ENCODE measurements around the gene TUNAR.

Gene TUNAR

GRCh38 chr14:95850429-95850828, 26.2 kb upstream of the TUNAR start:
- TF ChIP-seq CTCF (IDR thresholded peaks at IDR 0.05; ENCODE audit: extremely low read depth, missing control alignments) = no peak
- no peak for DNase-seq (ENCODE audit: low spot score)

- TF ChIP-seq CTCF (IDR thresholded peaks at IDR 0.05; ENCODE audit: extremely low read depth, missing control alignments) = no peak
- DNase-seq (ENCODE audit: low spot score) = no peak
Measured at GRCh38 chr14:95855606-95856005, 21.0 kb upstream of the TUNAR start.

- no peak for DNase-seq (ENCODE audit: low spot score)
- no peak for TF ChIP-seq CTCF (IDR thresholded peaks at IDR 0.05; ENCODE audit: extremely low read depth, missing control alignments)
Measured at GRCh38 chr14:95857275-95857674, 19.4 kb upstream of the TUNAR start.

- DNase-seq (ENCODE audit: low spot score) = no peak
- TF ChIP-seq CTCF (IDR thresholded peaks at IDR 0.05; ENCODE audit: extremely low read depth, missing control alignments) = no peak
Measured at GRCh38 chr14:95858893-95859292, 17.7 kb upstream of the TUNAR start.

- no peak for DNase-seq (ENCODE audit: low spot score)
- no peak for TF ChIP-seq CTCF (IDR thresholded peaks at IDR 0.05; ENCODE audit: extremely low read depth, missing control alignments)
Measured at GRCh38 chr14:95862243-95862642, 14.4 kb upstream of the TUNAR start.

- no peak for TF ChIP-seq CTCF (IDR thresholded peaks at IDR 0.05; ENCODE audit: extremely low read depth, missing control alignments)
Measured at GRCh38 chr14:95863295-95863694, 13.3 kb upstream of the TUNAR start.

GRCh38 chr14:95869776-95870175, 6.9 kb upstream of the TUNAR start:
- DNase-seq (ENCODE audit: low spot score) = no peak
- TF ChIP-seq CTCF (IDR thresholded peaks at IDR 0.05; ENCODE audit: extremely low read depth, missing control alignments) = no peak

More at GRCh38 chr14:95863295-95863694, 13.3 kb upstream of the TUNAR start:
- DNase-seq (ENCODE audit: low spot score) = no peak

All from GM20000 (cell line).